ENCODE data around the gene FAM120A.

FAM120A gene

DNA sequence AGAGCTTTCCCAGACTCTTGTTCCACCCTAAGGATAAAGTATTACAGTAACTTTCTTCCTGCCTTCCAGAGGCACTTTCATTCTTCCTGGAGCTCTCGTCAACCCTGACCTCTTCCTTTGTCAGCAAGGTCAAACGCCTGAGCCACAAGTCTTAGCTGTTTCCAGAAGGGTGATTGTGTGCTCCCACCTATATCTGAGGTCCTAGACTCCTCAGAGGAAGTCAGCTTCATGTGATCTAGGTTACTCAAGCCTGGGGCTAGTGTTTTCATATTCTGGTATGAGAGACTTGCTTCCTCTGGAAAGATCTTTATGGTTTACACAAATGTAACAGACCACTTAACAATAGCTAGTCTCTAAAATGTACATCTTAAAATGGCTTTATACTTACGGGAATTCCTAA lies 5.4 kb upstream of the FAM120A start:
- no peak for DNase-seq (ENCODE audit: low read depth in 2 of 2)

DNA sequence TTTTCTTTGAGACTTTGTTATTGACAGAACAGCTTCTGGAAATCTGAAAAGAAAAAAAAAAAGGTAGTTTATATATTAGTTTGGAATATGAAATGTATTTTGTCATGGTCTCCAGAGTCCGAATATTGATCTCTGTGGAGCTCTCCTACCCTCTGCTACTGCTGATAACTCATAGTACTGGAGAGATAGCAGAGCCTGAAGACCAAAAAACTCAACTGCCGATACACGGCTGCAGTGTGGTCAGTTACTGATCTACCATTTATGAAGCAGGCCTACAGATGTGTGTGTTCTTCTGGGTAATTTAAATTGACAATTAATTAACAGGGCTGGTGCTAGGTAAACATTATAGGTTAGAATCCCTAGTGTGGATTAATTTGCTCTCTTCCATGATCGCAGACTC lies 3.8 kb upstream of the FAM120A start:
- DNase-seq (ENCODE audit: low read depth in 2 of 2), result no peak

DNA sequence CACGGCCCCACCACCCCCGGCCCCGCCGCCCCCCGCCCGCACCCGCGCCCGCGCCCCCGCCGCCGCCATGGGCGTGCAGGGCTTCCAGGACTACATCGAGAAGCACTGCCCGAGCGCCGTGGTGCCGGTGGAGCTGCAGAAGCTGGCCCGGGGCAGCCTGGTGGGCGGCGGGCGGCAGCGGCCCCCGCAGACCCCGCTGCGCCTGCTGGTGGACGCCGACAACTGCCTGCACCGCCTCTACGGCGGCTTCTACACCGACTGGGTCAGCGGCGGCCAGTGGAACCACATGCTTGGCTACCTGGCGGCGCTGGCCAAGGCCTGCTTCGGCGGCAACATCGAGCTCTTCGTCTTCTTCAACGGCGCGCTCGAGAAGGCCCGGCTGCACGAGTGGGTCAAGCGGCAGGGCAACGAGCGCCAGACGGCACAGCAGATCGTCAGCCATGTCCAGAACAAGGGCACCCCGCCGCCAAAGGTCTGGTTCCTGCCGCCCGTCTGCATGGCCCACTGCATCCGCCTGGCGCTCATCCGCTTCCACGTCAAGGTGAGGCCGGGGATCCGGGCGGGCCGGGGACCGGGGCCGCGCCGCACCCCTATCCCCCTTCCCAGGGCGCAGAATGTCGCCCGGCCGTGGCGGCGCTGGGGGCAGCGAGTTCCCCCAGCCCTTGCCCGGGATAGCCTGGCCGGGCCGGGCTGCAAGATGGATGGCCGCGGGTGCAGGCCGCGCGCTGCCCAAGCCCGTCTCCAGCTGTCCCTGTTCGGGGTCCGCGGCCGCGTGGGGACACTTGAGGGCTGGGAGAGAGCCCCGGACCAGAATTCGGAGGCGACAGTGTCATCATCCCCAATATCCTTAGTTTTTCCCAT lies 594 bp downstream of the FAM120A start:
- DNase-seq (ENCODE audit: low read depth in 2 of 2), result peak; percentile 12 to 34

DNA sequence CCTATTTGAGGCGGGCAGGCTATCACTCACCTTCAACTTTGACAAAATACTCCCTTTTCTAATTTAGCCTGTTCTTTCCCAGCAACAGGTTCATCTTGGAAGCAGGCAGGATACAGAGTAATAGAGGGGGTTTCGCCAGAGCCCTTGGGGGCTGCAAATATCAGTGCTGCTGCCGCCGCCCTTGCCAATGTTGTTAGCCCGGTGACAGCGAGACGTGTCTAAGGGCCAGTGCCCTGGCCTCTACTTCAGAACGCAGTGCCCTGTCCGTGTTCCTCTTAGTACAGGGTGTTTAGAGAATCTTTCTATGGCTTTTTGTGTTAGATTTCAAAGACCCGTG lies 1.2 kb downstream of the FAM120A start:
- DNase-seq (ENCODE audit: low read depth in 2 of 2), result peak in 1 of 2 donors; percentile 4

DNA sequence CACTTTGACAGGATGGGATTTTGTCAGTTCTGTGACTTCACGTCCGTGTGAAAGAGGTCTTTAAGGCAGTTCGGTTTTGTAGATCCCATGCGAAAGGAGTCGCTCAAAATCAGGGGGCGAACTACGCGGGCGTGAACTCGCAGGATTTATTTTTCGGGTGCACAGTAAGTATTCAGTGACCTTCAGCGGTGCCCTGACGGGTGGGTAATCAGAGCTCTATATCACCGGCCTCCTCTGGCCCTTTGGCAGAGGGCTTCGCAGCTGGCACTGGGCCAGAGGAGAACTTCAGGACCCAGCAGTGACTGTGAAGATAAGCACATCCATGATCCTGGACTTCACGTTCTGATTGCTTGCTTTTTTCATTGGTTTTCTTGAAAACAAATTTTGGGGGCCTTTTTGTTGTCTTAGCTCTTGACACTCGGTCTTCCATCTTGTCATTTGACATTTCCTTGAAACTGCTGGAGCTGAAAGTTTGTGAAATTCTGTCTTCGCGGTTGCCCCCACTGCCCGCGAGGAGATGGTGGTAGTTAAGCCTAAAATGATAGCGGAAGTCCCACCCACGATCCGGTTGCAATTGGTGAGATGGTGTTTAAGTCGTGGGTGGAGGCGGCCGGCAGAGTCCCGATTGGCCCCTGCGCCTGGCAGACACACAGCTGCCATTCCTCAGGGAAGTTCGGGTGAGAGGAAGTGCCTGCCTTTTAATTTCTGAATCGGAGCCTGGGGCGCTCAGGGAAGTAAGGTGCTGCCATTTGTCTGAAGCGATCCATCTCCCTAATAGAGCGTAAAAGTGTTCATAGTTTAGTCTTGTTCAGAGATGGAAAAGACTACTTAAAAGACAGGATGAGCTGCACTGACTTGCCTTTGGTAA lies 1.8 kb downstream of the FAM120A start, which contains the start of gene FAM120AOS:
Gene FAM120AOS, minus strand, starts transcription at position 535 of the 868 bp plus-strand sequence. CDS start 872 bp downstream, outside the sequence.
- DNase-seq (ENCODE audit: low read depth in 2 of 2), result peak; percentile 74 to 81

DNA sequence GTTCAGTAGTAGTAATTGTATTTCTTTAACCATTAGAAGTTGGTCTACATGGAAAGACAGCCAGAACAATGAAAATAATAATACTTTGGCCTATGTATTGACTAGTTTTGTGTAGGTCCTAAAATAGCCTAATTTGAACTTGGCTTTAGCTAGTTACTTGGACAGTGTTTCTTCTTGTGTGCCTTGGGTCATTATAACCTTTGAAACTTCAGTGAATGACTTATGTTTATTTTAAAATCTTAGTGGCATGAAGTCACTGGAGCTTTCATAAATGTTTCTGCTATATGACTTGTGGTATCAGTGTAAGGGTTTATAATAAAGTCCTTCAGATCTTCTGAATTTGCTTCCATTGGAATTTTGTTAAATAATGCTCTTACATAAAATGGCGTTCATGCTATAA lies 4.5 kb downstream of the FAM120A start:
- no peak for DNase-seq (ENCODE audit: low read depth in 2 of 2)

DNA sequence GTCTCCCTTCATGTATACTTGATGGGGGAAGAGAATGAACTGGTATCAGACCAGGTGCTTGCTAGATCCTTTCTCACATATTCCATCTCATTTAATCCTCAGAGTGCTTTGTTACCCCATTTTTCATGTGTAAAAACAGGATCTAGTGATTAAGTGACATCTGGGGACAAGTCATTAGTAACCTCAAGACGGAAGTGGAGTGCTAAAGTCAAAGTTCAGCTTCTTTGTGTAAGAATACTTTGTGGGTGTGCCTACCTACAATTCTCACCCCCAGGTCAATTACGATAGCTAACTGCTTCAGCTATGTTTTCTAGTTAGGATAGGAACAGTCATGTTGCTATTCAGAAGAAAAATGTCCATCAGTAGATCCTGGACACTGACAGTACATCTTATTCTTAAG lies 5.0 kb downstream of the FAM120A start:
- no peak for DNase-seq (ENCODE audit: low read depth in 2 of 2)

DNA sequence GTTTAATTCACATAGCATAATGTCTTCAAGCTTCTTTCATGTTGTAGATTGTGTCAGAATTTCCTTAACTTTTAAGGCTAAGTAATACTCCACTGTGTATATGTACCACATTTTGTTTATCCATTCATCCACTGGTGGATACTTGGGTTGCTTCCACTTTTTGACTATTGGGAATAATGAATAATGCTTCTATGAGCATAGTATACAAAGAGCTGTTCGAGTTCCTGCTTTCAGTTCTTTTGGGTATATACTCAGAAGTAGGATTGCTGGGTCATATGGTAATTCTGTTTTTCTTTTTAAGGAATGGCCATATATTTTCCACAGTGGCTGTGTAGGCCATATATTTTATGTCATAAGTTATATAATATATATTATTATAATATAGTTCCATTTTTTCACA lies 5.5 kb downstream of the FAM120A start:
- DNase-seq (ENCODE audit: low read depth in 2 of 2), result no peak

DNA sequence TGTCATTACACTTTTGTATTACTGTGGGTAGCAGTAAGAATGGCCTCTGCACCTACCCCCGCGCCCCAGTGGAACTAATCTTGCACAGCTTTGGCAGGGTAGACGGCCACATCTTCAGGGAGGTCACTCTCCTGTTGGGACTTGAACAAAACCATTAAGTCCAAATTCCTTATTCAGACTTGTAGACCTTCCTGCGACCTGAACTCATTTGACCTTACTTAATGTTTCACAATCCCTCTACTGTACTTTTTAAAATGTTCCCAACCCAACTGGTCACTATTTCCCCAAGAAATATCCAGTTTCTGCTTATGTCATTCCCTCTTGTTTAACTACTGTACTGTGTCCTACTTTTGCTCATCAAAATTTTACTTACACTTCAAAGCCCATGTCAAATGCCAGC lies 7.2 kb downstream of the FAM120A start:
- no peak for DNase-seq (ENCODE audit: low read depth in 2 of 2)

DNA sequence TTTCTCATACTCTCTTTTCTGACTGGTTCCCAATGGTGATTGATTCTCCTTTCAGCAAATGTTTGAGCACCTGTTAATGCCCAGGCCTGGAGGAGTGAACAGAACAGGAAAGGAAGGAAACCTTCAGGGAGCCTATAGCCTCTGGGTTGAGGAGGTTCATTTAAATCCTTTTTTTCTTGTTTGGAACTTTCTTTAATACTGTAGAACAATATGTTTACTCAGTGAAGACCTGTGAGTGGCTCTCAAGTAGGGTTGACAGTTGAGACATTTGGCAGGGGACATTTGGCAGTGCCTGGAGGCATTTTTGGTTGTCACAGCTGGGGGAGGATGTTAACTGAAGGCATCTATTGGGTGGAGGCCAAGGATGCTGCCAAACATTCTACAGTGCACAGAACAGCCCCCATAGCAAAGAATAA lies 8.0 kb downstream of the FAM120A start:
- DNase-seq (ENCODE audit: low read depth in 2 of 2), result no peak

DNA sequence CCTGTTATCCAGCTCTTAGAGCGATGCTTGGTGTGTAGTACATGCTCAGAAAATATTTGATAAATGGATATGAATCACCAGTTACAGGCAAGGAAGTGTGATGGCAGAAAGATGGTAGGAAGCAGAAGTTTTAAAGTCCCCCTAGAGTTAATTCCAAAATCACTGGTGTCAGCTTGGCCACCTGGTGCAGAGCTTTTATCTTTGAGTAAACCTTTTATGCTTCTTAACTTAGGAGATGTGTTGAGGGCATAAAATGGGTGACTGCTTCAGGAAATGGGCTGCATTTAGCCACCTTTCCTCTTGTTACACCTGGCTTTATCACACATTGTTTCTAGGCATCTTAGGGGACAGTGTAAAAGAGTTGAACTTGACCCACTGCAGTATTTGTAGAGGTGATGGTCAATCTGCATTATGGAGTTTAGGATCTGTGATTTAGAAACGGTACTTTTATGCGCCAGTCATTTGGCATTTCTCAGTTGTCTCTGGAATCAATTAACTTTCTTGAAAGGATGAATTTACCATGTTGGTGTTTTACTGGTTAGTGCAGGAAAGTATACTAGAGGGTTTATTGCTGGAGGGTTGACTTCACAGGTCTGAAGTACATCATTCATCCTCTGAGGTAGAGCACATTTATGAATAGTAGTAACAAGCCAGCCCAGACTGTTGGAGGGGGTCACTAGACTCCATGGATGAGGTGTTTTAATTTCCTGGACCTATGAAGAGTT lies 9.4 kb downstream of the FAM120A start:
- no peak for DNase-seq (ENCODE audit: low read depth in 2 of 2)

DNA sequence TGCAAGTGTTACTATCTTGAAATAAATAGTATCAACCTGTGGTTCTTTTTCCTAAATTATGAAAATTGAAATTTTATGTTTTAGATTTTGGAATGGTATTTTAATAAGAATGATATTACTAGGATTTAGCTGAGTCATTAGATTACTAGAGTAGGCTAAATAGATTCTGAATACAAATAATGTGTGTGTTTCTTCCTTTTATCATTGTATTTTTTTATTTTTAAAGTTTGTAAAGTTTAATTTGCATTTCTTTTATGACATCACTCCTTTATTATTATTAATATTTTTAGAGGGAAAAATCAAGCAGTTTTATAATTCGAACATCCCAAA lies 9.9 kb downstream of the FAM120A start:
- DNase-seq (ENCODE audit: low read depth in 2 of 2), result no peak

DNA sequence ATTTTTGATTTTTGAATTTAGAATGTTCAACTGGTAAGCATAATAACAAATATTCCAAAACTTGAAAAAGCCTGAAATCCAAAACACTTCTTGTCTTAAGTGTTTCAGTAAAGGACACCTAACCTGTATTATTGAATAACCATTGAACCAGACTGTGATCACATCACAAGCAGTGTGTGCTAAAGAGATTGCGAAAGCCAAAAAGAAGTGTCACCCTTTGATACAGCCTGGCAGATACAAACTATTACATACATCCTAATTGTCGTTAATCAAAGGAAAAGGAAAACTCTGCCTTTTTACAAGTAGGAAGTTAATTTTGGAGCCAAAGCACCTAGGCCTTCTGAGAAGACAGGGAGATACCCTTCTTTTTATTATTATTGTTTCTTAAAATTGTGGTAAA lies 10.3 kb downstream of the FAM120A start:
- no peak for DNase-seq (ENCODE audit: low read depth in 2 of 2)

DNA sequence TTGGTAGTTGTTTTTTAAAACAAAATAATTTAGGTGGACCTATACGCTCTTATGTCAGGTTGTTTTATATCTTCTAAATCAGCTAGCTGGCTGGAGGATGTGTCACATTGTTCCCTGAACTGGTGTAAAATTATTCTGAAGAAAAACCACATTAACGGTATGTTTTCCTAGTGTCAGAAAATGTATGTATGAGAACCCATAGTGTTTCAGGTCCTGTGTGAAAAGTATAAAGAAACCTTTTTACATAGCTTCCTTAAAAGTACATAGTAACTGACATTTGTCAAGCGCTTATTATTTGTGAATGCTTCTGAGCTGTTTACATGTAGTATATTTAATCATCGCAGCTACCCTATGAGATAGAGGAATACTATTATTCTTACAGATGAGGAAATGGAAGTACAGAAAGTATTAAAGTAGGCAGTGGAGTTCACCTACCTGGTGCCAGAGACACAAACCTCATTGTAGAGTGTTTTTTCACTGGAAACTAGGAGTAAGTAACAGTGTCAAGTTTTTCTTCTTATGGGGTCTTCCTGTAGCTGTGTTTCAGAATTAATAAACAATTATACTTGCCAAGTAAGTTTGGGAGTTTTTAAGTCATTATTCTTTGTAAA lies 12.3 kb downstream of the FAM120A start:
- no peak for DNase-seq (ENCODE audit: low read depth in 2 of 2)

DNA sequence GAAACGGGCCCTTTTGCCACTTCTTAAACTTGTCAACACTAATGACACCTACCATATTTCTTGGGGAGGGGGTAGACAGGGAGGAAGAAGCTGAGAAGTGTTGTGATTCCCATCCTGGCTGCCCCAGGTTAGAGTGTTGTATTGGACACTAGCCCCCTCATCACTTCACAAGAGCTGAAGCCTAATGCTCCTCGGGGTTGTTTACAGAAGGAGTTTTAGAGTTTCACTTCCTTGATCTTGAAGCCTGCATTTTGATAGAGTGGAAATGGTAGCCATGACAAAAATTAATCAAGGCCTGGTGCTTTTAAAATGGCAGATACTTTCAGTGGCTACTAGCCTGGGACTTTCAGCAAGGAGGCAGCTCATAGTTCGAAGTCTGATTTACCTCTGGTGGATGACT lies 12.9 kb downstream of the FAM120A start:
- no peak for DNase-seq (ENCODE audit: low read depth in 2 of 2)

DNA sequence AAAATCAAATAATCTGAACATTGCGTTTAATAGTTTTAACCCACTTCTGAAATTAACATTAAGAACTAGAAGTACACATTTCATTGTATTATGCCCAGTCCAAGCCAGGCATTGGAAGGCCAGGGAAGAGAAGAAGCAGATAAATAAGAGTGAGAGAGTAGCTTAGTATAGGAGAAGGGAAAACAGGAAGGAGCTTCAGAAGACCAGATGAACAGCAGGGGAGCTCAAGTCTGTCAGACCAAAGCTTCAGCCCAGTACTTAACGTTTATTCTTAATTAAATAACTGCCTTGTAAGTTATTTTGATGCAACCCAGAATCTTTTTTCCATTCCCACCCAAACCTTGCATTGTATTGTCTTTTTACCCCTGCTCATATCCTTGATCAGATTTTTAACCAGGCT lies 13.4 kb downstream of the FAM120A start:
- DNase-seq (ENCODE audit: low read depth in 2 of 2), result no peak

DNA sequence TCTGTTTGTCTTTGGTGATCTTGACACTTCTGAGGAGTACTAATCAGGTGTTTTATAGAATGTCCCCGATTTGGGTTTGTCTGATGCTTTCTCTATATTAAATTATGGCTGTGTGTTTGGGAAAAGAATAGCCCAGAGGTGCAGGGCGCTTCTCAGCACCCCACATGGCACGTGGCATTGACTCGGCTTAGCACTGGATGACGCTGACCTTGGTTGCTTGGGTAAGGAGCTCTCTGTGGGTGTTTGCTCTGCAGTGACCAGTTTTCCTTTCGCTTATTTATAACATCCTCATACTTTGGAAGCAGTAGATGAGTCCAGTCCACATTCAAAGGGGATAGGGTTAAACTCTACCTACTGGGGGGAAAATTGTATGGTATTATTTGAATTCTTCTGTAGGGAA lies 14.4 kb downstream of the FAM120A start:
- no peak for DNase-seq (ENCODE audit: low read depth in 2 of 2)

DNA sequence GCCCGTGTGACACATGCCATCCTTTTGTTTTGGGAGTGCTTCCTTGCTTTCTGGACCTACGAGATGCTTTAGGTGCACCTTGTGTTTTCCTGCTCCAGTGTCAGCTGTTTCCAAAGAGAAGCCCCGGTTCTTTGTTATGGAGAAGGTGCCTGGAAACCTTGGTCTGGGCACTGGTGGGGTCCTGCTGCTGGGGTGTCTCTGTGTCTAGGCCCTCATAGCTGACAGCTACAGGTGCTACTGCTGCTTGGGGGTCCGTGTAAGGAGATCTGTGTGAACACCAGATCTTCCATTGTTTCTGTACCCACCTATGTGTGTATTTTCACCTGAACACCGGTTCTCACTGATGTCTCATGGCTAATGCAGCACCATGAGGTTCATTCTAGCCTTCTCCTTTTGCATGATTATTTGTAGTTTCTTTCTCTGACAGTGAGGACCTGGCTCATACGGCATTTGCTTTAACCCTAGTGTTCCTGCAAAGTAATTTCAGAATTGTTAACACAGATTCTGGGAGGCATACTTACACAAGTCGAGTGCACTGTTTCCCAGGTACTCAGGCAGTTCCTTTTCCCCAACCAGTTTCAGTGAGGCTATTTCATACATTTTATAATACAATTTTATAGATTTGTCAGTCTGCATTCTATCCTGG lies 15.1 kb downstream of the FAM120A start:
- no peak for DNase-seq (ENCODE audit: low read depth in 2 of 2)

DNA sequence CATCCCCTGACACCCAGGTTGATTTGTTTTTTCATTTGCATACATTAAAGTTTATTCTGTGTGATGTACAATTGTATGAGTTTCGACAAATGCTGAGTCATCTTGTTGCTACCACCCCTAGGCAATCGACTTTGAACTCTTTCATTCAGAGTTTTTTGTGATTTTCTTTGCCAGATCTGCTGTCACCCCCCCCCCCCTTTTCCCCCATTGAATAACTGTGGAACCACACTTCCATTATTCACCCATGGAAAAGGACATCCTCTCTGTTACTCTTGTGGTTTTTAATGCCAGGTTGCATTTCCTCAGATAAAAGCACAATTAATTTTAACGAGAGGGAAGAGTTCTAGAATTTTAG lies 15.6 kb downstream of the FAM120A start:
- no peak for DNase-seq (ENCODE audit: low read depth in 2 of 2)

DNA sequence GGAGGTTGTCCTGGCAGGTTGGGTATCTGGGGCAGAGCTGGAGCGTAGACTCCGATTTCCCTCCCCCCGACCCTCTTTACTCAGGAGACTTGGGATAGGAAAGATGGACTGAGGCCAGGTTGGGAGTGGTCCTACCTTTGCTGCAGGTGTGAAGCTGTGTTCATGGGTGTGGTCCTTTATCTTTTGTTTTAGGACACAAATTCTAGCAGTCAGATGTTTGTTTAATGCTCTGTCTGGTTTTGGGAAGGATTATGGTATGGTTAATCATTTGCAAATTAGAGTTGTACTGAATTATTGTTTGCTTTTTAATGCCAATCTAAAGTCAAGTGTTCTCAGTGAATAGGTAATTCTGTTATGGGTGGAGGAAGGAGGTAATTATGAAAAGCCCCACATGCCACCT lies 16.0 kb downstream of the FAM120A start:
- no peak for DNase-seq (ENCODE audit: low read depth in 2 of 2)

DNA sequence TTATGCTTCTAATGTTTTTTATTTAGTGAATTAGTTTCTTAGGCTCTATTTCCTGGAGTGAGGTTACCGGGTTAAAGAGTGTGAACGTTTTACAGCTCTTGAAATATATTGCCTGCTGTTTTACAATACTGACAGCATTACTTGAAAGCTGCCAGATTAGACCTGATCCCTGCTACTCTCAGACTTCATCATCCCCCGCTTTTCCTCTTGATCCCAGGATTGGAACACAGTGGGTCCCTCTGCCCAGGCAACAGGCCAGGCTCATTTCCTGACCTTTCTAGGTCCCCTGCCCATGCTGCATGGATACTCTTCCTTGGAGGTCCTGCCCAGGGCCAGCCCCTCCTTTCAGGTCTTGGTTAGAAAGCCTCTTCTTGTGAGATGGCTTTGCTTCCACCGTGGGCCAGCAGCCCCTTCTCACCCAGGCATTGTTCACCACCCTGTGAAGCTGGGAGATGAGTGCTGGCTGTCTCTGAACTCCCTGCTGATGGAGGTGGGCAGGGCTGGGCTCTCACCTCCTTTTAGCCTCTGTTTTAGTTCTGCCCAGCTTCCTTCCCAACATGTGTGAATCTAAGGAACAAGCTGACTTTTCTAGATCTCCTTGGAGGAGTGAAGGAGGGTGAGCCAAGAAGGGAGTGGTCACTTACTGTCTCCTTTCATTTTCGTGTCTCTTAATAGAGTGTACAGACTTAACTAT lies 17.4 kb downstream of the FAM120A start:
- no peak for DNase-seq (ENCODE audit: low read depth in 2 of 2)

All from stimulated activated CD8-positive, alpha-beta memory T cell treated with anti-CD3 and anti-CD28 coated beads, Interleukin-7, amount 100 ng/mL, for 4 hours (primary cell).